ENCODE results near the gene LRPAP1.
A peak's percentile ranks its signal among the peaks of the same experiment; 100 is the strongest.
"Not testable (repeated sequence)": the region's sequence is repeated elsewhere in the genome, so short reads cannot be mapped to it uniquely, and the experiment has no call there.

The LRPAP1 gene

GRCh38 chr4:3559381-3560290 lies 27.4 kb upstream of the LRPAP1 start:
- not testable (repeated sequence) for DNase-seq

- not testable (repeated sequence) for DNase-seq
Observed at GRCh38 chr4:3558514-3558836, 26.3 kb upstream of the LRPAP1 start.

DNA sequence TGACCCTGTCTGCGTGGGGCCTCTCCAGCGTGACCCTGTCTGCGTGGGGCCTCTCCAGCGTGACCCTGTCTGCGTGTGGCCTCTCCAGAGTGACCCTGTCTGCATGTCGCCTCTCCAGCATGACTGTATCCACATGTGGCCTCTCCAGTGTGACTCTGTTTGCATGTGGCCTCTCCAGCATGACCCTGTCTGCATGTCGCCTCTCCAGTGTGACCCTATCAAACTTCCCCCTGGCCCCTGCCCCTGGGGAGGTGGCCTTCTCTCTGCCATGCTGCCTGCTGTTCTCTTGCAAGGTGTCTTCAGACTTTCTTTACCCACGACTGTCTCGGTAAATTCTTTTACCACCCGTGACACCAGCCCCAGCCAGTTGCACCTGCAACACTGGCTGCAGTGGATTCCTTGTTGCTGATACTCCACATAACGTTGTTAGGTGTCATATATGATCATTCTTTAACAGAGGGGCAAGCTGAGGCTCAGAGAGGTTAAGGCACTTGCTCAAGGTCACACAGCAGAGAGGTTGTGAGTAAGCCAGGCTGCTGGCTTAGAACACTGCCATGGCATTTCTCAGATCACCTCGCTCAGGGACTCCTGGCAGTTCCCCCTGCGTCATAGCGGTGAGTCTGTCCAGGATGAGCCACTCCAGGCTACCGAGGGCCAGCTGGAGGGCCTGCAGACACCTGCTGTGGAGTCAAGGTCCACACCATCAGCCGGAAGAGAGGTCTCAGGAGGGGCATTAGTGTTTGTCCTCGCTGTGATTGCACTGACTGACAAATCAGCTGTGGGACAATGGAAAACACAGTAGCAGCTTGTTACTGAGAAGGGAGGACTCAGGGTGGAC lies 25.7 kb upstream of the LRPAP1 start:
- peak; percentile 42 for DNase-seq

- not testable (repeated sequence) for DNase-seq
Observed at GRCh38 chr4:3557088-3557492, 24.9 kb upstream of the LRPAP1 start.

DNA sequence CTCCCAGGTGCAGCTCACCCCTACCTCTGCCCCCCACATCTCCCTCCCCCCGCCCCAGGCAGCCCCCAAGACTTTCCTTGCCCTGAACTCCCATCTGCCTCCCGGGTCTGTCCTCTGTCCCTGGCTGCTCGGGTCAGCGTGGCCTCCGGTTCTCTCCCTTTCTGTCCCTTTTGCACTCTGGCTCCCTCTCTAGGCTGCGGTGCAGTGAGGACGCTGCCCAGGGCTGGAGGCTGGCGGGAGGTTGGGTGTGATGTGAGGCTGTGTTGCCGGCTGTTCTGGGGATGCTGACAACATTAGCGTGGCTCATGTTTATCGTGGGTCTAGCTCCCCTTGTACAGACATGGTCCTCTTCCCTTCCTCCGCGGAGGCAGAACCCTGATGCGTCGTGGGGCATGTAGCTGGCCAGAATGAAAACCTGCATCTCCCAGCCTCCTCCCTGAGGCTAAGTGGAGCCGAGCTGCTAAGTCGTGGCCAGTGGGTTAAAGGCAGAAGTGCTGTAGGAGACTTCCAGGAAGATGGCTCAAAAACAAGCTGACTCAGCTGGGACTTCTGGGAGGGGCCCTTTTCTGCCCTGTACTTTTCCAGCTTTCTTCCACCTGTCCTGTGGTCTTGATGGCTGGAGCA lies 24.1 kb upstream of the LRPAP1 start:
- DNase-seq = peak; percentile 12

GRCh38 chr4:3555459-3556070 lies 23.3 kb upstream of the LRPAP1 start:
- not testable (repeated sequence) for DNase-seq

DNA sequence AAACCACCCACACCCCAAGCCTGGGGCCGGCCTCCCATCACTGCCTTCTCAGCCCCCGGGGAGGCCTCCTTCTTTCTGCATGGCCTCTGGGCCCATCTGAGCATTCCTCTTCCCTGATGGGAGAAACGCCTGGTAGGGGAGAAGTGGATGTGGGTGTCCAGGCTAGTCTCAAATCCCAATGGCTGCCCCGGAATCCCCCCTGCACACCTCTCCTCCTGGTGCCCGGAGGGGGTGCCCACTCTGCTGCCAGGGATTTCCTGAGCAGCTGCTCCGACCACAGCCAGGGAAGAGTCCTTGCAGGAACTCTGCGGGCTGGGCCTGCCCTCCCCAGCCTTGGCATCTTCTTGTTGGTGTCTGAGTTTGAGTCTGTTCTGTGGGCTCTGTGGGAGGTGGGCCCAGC lies 19.1 kb upstream of the LRPAP1 start:
- DNase-seq = not testable (repeated sequence)

DNA sequence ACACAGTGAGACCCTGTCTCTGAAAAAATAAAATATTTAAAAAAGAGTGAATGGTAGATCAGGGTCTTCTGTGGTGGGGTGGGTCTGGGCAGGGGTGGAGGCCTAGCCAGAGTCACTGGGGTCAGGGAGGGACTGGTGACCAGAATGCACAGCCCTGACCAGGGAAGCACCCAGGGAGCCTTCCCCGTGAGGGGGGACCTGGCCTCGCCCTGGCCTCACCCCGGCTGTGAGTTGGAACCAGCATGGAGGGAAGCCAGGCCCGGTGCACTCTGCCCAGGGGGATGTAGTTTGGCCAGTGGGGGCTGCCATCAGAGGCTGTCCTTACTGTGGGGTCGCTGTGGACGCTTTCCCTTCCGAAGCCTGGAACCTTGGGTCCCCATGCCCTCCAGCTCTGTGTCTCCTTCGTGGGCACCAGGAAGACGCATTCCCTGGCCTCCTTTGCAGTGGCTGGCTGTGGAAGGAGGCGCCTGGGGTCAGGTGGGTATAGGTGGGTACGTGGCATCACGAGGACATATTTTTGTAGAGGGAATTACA lies 18.6 kb upstream of the LRPAP1 start:
- DNase-seq = not testable (repeated sequence)

DNA sequence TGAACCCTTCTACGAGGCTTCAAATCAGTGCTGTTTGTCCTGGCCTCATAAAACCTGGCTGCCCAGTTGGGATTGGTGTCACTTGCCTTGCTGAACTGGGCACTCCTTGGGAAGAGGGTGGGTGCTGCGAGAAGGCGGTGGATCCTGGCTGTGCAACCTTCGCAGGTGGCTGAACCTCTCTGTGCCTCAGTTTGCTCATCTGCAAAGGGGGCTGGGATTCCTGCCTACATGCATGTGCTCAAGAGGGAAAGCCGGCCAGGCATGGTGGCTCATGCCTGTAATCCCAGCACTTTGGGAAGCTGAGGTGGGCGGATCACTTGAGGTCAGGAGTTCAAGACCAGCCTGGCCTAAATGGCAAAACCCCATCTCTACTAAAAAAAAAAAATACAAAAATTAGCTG lies 17.8 kb upstream of the LRPAP1 start:
- DNase-seq = not testable (repeated sequence)

DNA sequence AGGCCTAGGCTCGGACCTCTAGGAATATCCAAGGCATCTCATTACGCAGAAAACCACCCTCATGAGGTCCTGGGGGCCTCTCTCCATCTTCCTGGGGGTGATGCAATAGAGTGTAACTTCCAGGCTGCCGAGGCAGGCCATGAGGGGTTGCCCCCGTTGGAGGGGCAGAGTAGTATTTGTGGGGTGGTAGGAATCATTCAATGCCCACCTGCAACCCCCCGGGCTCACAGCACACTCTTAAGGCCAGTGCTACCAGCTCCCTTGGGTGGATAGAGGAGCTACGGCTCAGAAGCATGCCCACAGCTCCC lies 17.4 kb upstream of the LRPAP1 start:
- DNase-seq = not testable (repeated sequence)

- not testable (repeated sequence) for DNase-seq
Observed at GRCh38 chr4:3548991-3549693, 16.9 kb upstream of the LRPAP1 start.

DNA sequence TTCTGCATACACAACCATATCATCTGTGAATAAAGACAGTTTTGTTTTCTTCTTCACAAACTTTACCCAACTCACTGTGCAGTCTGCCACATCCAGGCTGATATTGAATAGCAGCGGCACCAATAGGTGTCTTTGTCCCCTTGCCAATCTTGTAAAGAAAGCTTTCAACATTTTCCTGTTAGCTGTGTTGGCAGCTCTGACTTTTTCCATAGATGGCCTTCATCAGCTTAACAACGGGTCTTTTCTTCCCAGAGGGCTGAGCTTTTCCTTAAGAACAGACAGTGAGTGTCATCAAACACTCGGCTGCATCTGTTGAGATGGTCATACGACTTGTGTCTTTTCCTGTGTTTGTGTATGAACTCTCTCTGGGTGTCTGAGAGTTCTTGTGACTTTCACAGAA lies 14.5 kb upstream of the LRPAP1 start:
- not testable (repeated sequence) for DNase-seq

DNA sequence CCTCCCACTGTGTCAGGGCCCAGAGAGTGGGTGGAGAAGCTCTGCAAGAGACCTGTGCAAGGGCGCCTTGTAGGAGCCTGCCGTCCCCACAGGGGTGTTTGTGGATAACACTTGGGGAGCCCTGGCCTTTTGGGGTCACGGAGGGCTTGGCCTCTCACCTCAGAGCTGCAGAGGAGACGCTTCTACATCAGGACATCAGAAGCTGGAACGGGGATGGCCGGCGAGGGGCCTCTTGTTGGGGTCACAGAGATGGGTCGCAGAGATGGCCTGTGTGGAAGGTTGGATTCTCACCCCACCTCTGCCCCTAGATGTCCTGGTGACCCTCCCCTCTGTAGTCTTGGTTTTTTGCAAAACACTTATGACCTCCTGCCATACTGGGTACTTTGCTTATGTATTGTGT lies 13.1 kb upstream of the LRPAP1 start:
- not testable (repeated sequence) for DNase-seq

- peak; percentile 17 for DNase-seq
Observed at GRCh38 chr4:3544259-3545025, 12.2 kb upstream of the LRPAP1 start.

DNA sequence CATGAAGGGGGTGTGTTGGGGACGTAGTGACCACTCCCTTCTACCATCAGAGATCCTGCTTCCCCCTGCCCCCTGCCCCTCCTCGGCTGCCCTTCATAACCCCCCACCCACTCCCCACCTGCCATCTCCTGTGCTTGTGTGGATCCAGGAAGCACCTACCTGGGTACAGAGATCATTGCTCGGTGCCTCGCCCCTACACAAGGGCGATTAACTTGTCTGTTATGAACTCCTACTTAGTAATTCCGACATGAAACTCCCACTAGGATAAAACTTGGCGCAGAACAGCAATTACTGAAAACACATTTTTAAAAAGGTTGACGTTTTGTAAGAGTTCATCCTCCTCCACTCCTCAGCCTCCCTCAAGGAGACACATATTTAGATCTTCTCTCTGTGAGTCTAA lies 11.2 kb upstream of the LRPAP1 start:
- not testable (repeated sequence) for DNase-seq

- not testable (repeated sequence) for DNase-seq
Observed at GRCh38 chr4:3538906-3539305, 6.7 kb upstream of the LRPAP1 start.

DNA sequence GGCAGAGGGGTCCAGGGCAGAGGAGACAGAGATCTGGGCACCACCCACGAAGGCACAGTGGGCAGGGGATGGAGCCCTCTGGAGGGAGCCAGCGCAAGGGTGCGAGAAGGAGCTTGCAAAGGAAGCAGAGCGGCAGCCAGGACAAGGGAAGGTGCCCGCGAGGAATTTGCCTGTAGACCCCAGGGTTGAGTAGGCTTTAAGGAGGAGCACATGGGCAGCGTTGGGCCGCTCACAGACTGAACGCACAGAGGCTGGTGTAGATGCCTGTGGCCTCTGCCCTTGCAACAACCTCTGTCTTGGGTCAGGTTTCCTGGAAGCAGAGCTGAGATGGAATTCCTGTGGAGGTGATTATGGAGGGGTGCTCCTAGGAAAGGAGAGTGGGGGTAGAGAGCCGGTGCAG lies 3.6 kb upstream of the LRPAP1 start:
- not testable (repeated sequence) for DNase-seq

GRCh38 chr4:3533423-3533820 lies 1.2 kb upstream of the LRPAP1 start:
- DNase-seq = no peak

DNA sequence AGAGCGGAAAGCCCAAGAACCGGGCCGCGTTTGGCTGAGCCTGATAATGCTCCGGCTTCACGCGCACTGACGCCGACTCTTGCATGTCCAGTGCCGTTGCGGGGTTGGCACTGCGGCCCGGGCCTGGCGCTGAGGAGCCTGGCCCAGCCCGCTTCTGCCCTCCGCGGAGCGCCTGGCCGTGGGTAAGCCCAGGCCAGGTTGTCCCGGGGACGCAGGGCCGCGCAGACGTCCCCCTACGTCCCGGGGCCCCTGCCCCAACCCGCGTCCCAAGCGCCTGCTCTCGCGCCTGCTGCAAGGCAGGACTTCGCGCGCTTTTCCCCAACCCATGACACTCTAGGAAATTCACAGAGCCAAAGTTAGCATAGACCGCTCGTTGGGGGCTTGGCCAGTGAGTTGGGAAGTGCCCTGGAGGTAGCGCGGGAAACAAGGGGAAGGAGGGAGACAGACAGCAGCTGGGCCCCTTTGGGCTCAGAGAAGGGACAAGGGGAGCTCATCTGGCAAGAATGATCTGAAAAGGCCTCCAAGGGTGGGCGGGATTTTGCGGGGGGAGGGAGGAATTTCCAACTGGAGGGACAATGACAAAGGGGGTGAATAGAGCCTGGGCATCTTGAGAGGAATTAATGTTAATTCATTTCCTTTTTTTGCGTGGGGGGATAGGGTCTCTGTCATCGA lies 665 bp upstream of the LRPAP1 start:
- DNase-seq = peak; percentile 40

DNA sequence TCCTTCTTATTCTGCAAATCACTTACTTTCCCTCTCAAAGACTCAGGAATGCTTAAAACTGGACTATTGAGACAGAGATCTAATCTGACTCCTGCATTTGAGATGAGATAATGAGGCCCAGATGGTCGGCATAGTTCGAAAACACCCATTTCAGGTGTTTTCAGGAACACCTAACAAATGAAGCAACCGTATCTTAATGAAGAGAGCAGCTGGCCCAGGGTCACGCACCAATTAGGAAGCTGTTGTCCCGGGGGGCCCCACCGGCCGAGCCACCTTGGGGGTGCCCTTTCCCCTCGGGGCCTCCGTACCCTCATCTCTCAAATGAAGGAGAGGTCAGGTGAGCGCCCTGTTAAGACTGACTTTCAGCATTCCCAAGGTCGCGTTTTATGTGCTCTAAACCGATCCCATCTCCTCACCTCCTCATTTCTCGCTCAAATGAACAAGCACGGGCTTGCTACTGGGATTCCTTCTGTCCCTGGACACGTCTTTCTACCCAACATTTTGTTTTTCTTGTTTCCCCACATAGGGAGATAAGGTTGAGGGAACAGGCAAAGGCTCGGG lies 824 bp downstream of the LRPAP1 start:
- no peak for DNase-seq
